GM12878 (cell line): ENCODE measurements around the gene STAG2. TPM values are rescaled to one million over a fixed set of nuclear protein-coding genes. Genes with fewer than 3 reads are reported as not detected.
A peak's percentile ranks its signal among the peaks of the same experiment; 100 is the strongest.

ENCODE experiments used
- ATAC-seq: fragments of 200-7000 bp; cut with Tn5 transposase; 3 replicates; pipeline ENCODE4 v1.9.1; 2020; ENCODE audit warnings: mild to moderate bottlenecking, moderate library complexity
- BruUV-seq: library from RNA; stranded (reverse); fragments of 400-500 nt; replicated peaks from 2 replicates; lab custom pipeline; 2021; lab: Mats Ljungman, UMichigan
- CTCF ChIA-PET: fragments of 300-600 bp; sonication (Branson Sonifier 250); formaldehyde crosslinking; extraction: SDS; loops from one replicate; lab custom pipeline; 2021; ENCODE audit warnings: inconsistent platforms; lab: Yijun Ruan, JAX
- POLR2A ChIA-PET: fragments of 350-600 bp; formaldehyde crosslinking; extraction: SDS; loops from one replicate; lab custom pipeline; 2021; ENCODE audit warnings: inconsistent platforms; lab: Charles Lee
- RAD21 ChIA-PET: fragments of 300-600 bp; sonication (Branson Sonifier 250); formaldehyde crosslinking; loops from one replicate; lab custom pipeline; 2023; ENCODE audit warnings: antibody characterized with exemption; ENCODE audit not compliant: unreplicated experiment; lab: Charles Lee
- SMC1A ChIA-PET: fragments of 300-600 bp; sonication (Branson Sonifier 250); formaldehyde crosslinking; loops from one replicate; lab custom pipeline; 2023; ENCODE audit not compliant: unreplicated experiment, uncharacterized antibody; lab: Charles Lee
- DNase-seq: peaks from one replicate; pipeline ENCODE4 v3.0.0-alpha.2; 2011; ENCODE audit warnings: low read depth, low spot score
- FAIRE-seq: peaks from 3 replicates; lab custom pipeline; 2011; peaks lifted over from hg19 to GRCh38; lab: Jason Lieb, UNC
- H2AFZ ChIP-seq: 2 replicates; pipeline ENCODE4 v1.6.0; 2011; ENCODE audit warnings: low read depth, low read length, control low read depth; ENCODE audit not compliant: control insufficient read depth
- H3K27ac ChIP-seq: 2 replicates; pipeline ENCODE4 v1.5.1; 2011; ENCODE audit warnings: control low read depth; ENCODE audit not compliant: control insufficient read depth, insufficient read depth
- H3K27me3 ChIP-seq, 2 experiments: replicated peaks in 1 of 2; 2 replicates each; pipeline versions ENCODE4 v1.6.0 to v1.6.1; 2011; ENCODE audit warnings: low read length in 1 of 2; ENCODE audit not compliant: control insufficient read depth in 2 of 2, insufficient read depth in 2 of 2
- H3K36me3 ChIP-seq, 2 experiments: 2 replicates each; pipeline ENCODE4 v1.5.1; 2011; ENCODE audit warnings: low read length in 1 of 2; ENCODE audit not compliant: control insufficient read depth in 2 of 2, insufficient read depth in 2 of 2
- H3K4me1 ChIP-seq: 2 replicates; pipeline ENCODE4 v1.6.1; 2011; ENCODE audit warnings: mild to moderate bottlenecking, low read length, moderate library complexity, mixed read lengths; ENCODE audit not compliant: control insufficient read depth, insufficient read depth
- H3K4me2 ChIP-seq: 2 replicates; pipeline ENCODE4 v1.6.0; 2011; ENCODE audit warnings: control low read depth; ENCODE audit not compliant: control insufficient read depth, insufficient read depth
- H3K4me3 ChIP-seq: fragments of 200-600 bp; sonication (generic); 2 replicates; pipeline ENCODE4 v1.5.1; 2016
- H3K79me2 ChIP-seq: 2 replicates; pipeline ENCODE4 v1.6.0; 2011; ENCODE audit warnings: low read length; ENCODE audit not compliant: control insufficient read depth, insufficient read depth
- H3K9ac ChIP-seq: 2 replicates; pipeline ENCODE4 v1.8.0; 2011; ENCODE audit warnings: low read length, control low read depth, mixed read lengths; ENCODE audit not compliant: control insufficient read depth, insufficient read depth
- H3K9me3 ChIP-seq: replicated peaks from 3 replicates; pipeline ENCODE4 v1.5.1; 2011; ENCODE audit warnings: mild to moderate bottlenecking, low read length; ENCODE audit not compliant: control insufficient read depth, insufficient read depth
- H4K20me1 ChIP-seq: 2 replicates; pipeline ENCODE4 v1.6.0; 2011; ENCODE audit not compliant: control insufficient read depth, insufficient read depth
- CBFB ChIP-seq: IDR thresholded peaks from 2 replicates; pipeline ENCODE4 v1.6.1; 2016; ENCODE audit warnings: antibody characterized with exemption, low read depth
- CREB1 ChIP-seq: IDR thresholded peaks from 2 replicates; pipeline ENCODE4 v1.6.1; 2012; ENCODE audit warnings: low read depth, mild to moderate bottlenecking, inconsistent platforms
- E2F4 ChIP-seq: IDR thresholded peaks from 2 replicates; pipeline ENCODE4 v1.6.1; 2012; ENCODE audit warnings: low read depth, low read length, improper control_type of control experiment
- FOS ChIP-seq: IDR thresholded peaks from 3 replicates; pipeline ENCODE4 v1.6.1; 2011; ENCODE audit warnings: borderline replicate concordance; ENCODE audit not compliant: insufficient read length; ENCODE audit errors: extremely low read depth
- IKZF1 ChIP-seq: fragments of 450-650 bp; conservative IDR thresholded peaks from 2 replicates; pipeline ENCODE4 v1.6.1; 2017; ENCODE audit warnings: antibody characterized with exemption, mild to moderate bottlenecking
- LARP7 ChIP-seq: fragments of 450-650 bp; IDR thresholded peaks from 2 replicates; pipeline ENCODE4 v1.6.1; 2017; ENCODE audit warnings: mild to moderate bottlenecking
- MEF2B ChIP-seq: fragments of 450-650 bp; IDR thresholded peaks from 2 replicates; pipeline ENCODE4 v1.6.1; 2018; ENCODE audit warnings: mild to moderate bottlenecking, moderate library complexity; ENCODE audit not compliant: partially characterized antibody, poor library complexity, severe bottlenecking
- NBN ChIP-seq: fragments of 450-650 bp; IDR thresholded peaks from 2 replicates; pipeline ENCODE4 v1.6.1; 2016
- SIN3A ChIP-seq: IDR thresholded peaks from 2 replicates; pipeline ENCODE4 v1.6.1; 2012; ENCODE audit warnings: low read depth, low read length, improper control_type of control experiment
- SMAD5 ChIP-seq: IDR thresholded peaks from 2 replicates; pipeline ENCODE4 v1.6.1; 2016; ENCODE audit warnings: antibody characterized with exemption, low read depth
- TARDBP ChIP-seq: IDR thresholded peaks from 2 replicates; pipeline ENCODE4 v1.6.1; 2016; ENCODE audit warnings: borderline replicate concordance
- YBX1 ChIP-seq: fragments of 450-650 bp; IDR thresholded peaks from 2 replicates; pipeline ENCODE4 v1.6.1; 2016; ENCODE audit warnings: antibody characterized with exemption
- ZNF217 ChIP-seq: fragments of 450-650 bp; IDR thresholded peaks from 2 replicates; pipeline ENCODE4 v1.6.1; 2017; ENCODE audit warnings: antibody characterized with exemption, mild to moderate bottlenecking
- WGBS: methylation state at CpG from one replicate; pipeline ENCODE4 v1.1.6; 2016; ENCODE audit warnings: low lambda C conversion rate; ENCODE audit not compliant: insufficient replicate concordance, insufficient coverage; ENCODE audit errors: missing lambda C conversion rate; 5-methylcytosine and 5-hydroxymethylcytosine counted together
- in situ Hi-C: fragments of 300-500 bp; cut with MboI; formaldehyde crosslinking; loops from 9 replicates; pipeline ENCODE4 v1.14.3; 2018; ENCODE audit warnings: mixed read lengths
- intact Hi-C: fragments of 100-400 bp; cut with micrococcal nuclease; formaldehyde crosslinking; loops from one replicate; pipeline ENCODE4 v1.14.2; 2022; ENCODE audit not compliant: unreplicated experiment
- polyA plus RNA-seq, 11 experiments: library from polyadenylated mRNA; depleted of rRNA in 4 of 11; unstranded in 6 of 11; stranded (reverse) in 5 of 11; fragments of >200 nt; fragmentation: Nextera tagmentation in 4 of 11; fragmentation: Illumina TruSeq in 1 of 11; extraction: Ambion mirVana in 4 of 11; extraction: Trizol in 1 of 11; gene quantifications; 1 replicate in 1 of 11; 2 replicates in 10 of 11; pipeline versions ENCODE4 v1.2.1 to v1.2.3, GENCODE V29; 2011 to 2016; ENCODE audit warnings: inconsistent platforms in 2 of 11, missing spikeins in 2 of 11, low read depth in 1 of 11
- total RNA-seq, 4 experiments: library from RNA; depleted of rRNA in 3 of 4; stranded (reverse); fragments of >200 nt in 3 of 4; fragmentation: Illumina TruSeq in 1 of 4; extraction: Trizol in 1 of 4; gene quantifications; 2 replicates each; pipeline versions ENCODE4 v1.2.1 to v1.2.3, GENCODE V29; 2013 to 2021
- TF ChIP-seq, protein P1 (sequence below): fragments of 150-350 bp; IDR thresholded peaks from 2 replicates; pipeline ENCODE4 v1.6.1; 2016; ENCODE audit warnings: low read depth, low read length
- TF ChIP-seq, protein P2 (sequence below): fragments of 450-650 bp; IDR thresholded peaks from 2 replicates; pipeline ENCODE4 v1.6.1; 2017; ENCODE audit warnings: mild to moderate bottlenecking
- TF ChIP-seq, protein P3 (sequence below), 3 experiments: IDR thresholded peaks in 2 of 3; conservative IDR thresholded peaks in 1 of 3; 2 replicates each; pipeline ENCODE4 v1.5.1; 2011; ENCODE audit warnings: low read depth in 3 of 3, low read length in 3 of 3, mild to moderate bottlenecking in 3 of 3, control low read depth in 2 of 3, moderate library complexity in 2 of 3, inconsistent platforms in 1 of 3, mixed read lengths in 1 of 3; ENCODE audit not compliant: control insufficient read depth in 2 of 3, insufficient read depth in 1 of 3; ENCODE audit errors: extremely low read depth in 1 of 3

STAG2 gene
- total and polyA plus RNA-seq, 10 of the 15 experiments (the other 5 are each of a cell fraction or from before 2014, with no cell fraction given) = 26.9 to 84.2 (median 46.7) TPM

- intact Hi-C loops (no loop called here), in situ Hi-C loops (no loop called here)
- Histone ChIP-seq H4K20me1 (no peaks in the 10 kb centered on the region), H3K4me2 (0 out of 2 replicates have a peak overlapping the region, but pooled peaks have one; percentile 36), H3K9ac (no peak overlapping the region), H3K27ac (no peak overlapping the region), H3K27me3 (no peaks in the 10 kb centered on the region), H2AFZ (no peak overlapping the region), H3K9me3 (no peaks in the 10 kb centered on the region), H3K79me2 (peaks cover 74% of the 10 kb centered on the region), H3K4me1 (peaks cover 4% of the 10 kb centered on the region; the same call in 1 of the 2 replicates), H3K36me3 (no peaks in the 10 kb centered on the region), H3K4me3 (no peak overlapping the region)
- ATAC-seq = peak; percentile 77
- ChIA-PET RAD21 (interaction anchor here (1.0 to 1.4 kb wide), 2 partner anchors 8 to 31 kb away, joined by 3 read pairs; no protein-coding TSS in a partner anchor), POLR2A (interaction anchor here (0.7 kb wide), 1 partner anchor 149 kb away, joined by 3 read pairs; no protein-coding TSS in a partner anchor), SMC1A (interaction anchor here (0.8 to 2.3 kb wide), 6 partner anchors 8 to 177 kb away, joined by 3 to 6 read pairs (median 4); no protein-coding TSS in a partner anchor), CTCF (interaction anchor here (0.6 to 2.0 kb wide), 5 partner anchors 8 to 177 kb away, joined by 3 to 6 read pairs (median 6); no protein-coding TSS in a partner anchor)
- BruUV-seq = no TSS peak
- DNase-seq = no peak
- 28% methylated on average over 3 of the region's 3 CpGs for WGBS
- FAIRE-seq = no peak
- TF ChIP-seq E2F4 (no peak), CBFB (no peak), SMAD5 (no peak), ZNF217 (no peak), MEF2B (no peak), CREB1 (no peak), LARP7 (no peak), IKZF1 (no peak), TARDBP (no peak), YBX1 (no peak), FOS (no peak), NBN (no peak), SIN3A (no peak)
- TF ChIP-seq, protein P1, sequence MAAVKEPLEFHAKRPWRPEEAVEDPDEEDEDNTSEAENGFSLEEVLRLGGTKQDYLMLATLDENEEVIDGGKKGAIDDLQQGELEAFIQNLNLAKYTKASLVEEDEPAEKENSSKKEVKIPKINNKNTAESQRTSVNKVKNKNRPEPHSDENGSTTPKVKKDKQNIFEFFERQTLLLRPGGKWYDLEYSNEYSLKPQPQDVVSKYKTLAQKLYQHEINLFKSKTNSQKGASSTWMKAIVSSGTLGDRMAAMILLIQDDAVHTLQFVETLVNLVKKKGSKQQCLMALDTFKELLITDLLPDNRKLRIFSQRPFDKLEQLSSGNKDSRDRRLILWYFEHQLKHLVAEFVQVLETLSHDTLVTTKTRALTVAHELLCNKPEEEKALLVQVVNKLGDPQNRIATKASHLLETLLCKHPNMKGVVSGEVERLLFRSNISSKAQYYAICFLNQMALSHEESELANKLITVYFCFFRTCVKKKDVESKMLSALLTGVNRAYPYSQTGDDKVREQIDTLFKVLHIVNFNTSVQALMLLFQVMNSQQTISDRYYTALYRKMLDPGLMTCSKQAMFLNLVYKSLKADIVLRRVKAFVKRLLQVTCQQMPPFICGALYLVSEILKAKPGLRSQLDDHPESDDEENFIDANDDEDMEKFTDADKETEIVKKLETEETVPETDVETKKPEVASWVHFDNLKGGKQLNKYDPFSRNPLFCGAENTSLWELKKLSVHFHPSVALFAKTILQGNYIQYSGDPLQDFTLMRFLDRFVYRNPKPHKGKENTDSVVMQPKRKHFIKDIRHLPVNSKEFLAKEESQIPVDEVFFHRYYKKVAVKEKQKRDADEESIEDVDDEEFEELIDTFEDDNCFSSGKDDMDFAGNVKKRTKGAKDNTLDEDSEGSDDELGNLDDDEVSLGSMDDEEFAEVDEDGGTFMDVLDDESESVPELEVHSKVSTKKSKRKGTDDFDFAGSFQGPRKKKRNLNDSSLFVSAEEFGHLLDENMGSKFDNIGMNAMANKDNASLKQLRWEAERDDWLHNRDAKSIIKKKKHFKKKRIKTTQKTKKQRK = no peak
- TF ChIP-seq, protein P2, sequence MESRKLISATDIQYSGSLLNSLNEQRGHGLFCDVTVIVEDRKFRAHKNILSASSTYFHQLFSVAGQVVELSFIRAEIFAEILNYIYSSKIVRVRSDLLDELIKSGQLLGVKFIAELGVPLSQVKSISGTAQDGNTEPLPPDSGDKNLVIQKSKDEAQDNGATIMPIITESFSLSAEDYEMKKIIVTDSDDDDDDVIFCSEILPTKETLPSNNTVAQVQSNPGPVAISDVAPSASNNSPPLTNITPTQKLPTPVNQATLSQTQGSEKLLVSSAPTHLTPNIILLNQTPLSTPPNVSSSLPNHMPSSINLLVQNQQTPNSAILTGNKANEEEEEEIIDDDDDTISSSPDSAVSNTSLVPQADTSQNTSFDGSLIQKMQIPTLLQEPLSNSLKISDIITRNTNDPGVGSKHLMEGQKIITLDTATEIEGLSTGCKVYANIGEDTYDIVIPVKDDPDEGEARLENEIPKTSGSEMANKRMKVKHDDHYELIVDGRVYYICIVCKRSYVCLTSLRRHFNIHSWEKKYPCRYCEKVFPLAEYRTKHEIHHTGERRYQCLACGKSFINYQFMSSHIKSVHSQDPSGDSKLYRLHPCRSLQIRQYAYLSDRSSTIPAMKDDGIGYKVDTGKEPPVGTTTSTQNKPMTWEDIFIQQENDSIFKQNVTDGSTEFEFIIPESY = no peak
- TF ChIP-seq, protein P3, sequence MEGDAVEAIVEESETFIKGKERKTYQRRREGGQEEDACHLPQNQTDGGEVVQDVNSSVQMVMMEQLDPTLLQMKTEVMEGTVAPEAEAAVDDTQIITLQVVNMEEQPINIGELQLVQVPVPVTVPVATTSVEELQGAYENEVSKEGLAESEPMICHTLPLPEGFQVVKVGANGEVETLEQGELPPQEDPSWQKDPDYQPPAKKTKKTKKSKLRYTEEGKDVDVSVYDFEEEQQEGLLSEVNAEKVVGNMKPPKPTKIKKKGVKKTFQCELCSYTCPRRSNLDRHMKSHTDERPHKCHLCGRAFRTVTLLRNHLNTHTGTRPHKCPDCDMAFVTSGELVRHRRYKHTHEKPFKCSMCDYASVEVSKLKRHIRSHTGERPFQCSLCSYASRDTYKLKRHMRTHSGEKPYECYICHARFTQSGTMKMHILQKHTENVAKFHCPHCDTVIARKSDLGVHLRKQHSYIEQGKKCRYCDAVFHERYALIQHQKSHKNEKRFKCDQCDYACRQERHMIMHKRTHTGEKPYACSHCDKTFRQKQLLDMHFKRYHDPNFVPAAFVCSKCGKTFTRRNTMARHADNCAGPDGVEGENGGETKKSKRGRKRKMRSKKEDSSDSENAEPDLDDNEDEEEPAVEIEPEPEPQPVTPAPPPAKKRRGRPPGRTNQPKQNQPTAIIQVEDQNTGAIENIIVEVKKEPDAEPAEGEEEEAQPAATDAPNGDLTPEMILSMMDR (IDR thresholded peaks at IDR 0.05 in 2 of 3, conservative IDR thresholded peaks at IDR 0.05 in 1 of 3; ENCODE audit: control insufficient read depth in 2 of 3, extremely low read depth in 1 of 3, insufficient read depth in 1 of 3, low read depth in 3 of 3, low read length in 3 of 3) = no peak
Measured at GRCh38 chrX:124010157-124010556, 48.7 kb downstream of the STAG2 start.
